OCI-M1 (cell line): ENCODE results near the gene OR10H5.

Source experiments
- DNase-seq: peaks from one replicate; lab custom pipeline; 2025; lab: John Stamatoyannopoulos, UW

The OR10H5 gene

GRCh38 chr19:15843894-15844222, 56.4 kb downstream of the OR10H5 start:
- peak; percentile 78 for DNase-seq

DNA sequence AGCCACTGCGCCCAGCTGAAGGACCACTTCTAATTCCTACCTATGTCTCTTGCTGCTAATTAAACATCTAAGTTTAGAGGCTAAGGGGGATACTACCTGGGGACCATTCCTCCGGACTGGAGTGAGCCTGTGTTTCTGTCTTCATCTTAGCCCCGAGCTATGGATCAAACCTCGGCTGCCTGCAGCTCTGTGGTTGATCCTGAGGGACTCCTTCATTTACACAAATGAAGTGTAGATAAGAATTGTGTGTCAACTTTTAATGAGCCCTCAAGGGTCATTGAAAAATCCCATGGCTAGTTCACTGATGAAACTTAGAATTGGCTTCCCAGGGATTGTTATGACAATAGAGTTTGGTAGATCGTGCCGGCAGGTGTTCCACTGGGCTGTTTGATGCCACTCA, 59.5 kb downstream of the OR10H5 start:
- no peak for DNase-seq

DNA sequence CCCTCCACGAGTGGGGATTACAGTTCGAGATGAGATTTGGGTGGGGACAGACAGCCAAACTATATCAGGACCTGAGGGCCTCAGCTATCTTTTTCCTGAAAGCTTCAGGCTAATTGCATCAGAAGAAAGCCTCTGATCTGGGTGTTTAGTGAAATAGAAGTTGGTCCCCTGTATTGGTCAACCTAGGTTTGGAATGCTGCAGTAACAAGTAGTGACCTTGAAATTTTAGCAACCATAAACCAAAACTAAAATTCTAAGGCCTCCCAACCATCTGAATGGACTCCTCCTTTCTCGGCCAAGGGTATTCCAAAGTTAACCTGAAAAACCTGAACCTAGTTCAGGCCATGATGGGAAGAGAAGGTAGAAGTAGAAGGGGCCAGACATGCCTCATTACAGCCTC, 62.9 kb downstream of the OR10H5 start:
- DNase-seq: no peak
